Left renal cortex interstitium (tissue), 4 donors: ENCODE results near the gene CPVL. TPM values are rescaled to one million over a fixed set of nuclear protein-coding genes. Genes with fewer than 3 reads are reported as not detected.

Source experiments
- DNase-seq, 4 donors: peaks; one replicate each; pipeline ENCODE4 v3.0.0-alpha.2; 2013; ENCODE audit warnings: low read depth in 4 of 4, low spot score in 2 of 4, missing footprints in 1 of 4
- polyA plus RNA-seq, 4 donors: library from polyadenylated mRNA; unstranded; fragments of 120-200 nt; gene quantifications; one replicate each; pipeline ENCODE4 v1.2.1, GENCODE V29; 2013; ENCODE audit not compliant: insufficient read length in 4 of 4

Gene CPVL
- polyA plus RNA-seq: 10 to 100 TPM; 47.4 to 74.9 (median 61.5) TPM

DNA sequence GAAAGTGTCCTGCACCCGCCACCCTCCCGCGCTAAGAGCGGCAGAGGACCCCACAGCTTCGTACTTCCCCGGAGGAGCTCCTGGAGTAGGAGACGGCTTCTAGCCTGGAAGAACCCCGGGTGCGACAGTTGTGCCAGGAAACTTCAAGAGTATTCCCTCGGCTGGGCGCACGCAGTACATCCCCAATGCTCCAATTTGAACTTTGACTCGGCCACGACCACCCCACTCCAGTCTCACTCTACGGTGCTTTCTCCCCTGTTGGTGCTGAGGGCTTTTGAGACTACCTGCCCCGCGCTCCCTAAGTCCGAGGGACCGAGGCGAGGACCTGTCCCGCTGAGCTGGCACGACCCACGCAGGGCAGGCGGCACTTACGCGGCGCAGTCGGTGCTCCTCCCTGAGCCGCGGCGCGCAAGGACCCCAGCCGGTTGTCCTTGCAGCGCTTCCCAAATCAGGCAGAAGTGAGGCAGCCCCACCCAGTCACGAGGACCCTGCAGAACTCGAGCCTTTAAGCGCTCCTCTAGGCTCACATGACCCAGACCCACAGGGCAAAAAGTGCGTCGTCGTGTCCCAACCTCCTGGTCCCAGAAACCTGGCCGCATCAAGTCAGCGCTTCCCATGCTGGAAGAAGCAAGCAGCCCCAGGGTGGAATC is at the start of gene CPVL:
TSS of gene CPVL (minus strand) at position 481 of the 650 bp plus-strand sequence. CDS start 25,476 bp downstream, outside the sequence.
- peak in 1 of 4 donors; percentile 29 for DNase-seq

DNA sequence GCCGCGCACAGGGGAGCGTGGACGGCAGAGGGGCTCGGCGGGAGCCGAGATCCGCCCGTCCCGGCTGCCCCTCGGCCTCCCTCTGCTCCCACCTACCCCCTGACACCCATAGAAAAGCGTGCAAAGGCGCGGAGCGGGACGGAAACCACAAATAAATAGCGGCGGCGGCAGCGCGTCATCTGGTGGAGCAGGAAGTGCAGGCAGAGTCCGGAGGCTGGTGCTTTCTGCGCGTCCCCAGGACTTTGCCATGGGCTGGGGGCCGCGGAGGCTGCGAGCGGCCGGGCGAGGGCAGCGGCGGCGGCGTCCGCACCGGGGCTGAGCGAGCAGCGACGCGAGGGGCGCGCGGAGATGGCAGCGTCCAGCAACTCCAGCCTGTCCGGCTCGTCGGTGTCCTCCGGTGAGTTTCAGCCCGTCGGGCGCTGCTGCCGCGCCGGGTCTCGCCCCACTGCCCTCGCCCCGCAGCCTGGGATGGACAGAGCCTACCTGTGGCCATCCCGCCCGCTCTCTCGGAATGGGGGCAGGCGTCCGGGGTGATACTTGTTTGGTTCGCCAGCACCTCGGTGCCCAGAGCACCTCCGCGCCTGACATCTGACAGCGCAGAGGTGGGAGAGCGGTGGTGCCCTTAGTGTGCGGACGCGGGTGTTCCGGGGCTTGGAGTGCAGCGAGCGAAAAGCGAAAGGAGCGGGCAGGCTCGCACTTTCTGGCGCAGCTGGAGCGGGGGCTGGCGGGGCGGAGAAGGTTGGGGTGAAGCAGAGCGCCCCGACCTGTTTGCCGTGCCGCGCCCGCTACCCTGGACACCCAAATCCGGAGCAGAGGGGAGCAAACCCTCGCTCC is 48.5 kb upstream of the CPVL start, which contains the start of gene CHN2:
TSS of gene CHN2 (plus strand) at position 182 of the 834 bp plus-strand sequence.
- peak in 3 of 4 donors; percentile 39 to 51 (median 48) for DNase-seq

DNA sequence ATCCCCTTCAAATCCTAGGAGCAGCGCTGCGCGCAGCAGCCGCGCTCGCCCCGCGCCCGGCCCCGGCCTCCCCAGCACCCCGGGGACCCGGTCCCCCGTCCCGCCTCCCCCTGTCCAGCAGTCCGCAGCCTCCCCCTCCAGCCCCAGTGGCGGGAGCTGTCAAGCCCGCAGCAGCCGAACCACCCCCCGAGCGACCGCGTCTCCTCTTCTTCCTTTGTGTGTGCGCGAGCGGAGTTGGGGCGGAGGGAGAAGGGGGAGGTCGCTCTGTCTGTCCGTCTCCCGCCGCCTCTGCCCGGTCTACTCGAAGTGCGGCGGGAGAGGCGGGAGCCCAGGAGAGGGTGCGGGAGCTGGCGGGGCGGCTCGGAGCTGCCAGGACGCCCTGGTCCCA is 47.9 kb upstream of the CPVL start:
- no peak for DNase-seq

DNA sequence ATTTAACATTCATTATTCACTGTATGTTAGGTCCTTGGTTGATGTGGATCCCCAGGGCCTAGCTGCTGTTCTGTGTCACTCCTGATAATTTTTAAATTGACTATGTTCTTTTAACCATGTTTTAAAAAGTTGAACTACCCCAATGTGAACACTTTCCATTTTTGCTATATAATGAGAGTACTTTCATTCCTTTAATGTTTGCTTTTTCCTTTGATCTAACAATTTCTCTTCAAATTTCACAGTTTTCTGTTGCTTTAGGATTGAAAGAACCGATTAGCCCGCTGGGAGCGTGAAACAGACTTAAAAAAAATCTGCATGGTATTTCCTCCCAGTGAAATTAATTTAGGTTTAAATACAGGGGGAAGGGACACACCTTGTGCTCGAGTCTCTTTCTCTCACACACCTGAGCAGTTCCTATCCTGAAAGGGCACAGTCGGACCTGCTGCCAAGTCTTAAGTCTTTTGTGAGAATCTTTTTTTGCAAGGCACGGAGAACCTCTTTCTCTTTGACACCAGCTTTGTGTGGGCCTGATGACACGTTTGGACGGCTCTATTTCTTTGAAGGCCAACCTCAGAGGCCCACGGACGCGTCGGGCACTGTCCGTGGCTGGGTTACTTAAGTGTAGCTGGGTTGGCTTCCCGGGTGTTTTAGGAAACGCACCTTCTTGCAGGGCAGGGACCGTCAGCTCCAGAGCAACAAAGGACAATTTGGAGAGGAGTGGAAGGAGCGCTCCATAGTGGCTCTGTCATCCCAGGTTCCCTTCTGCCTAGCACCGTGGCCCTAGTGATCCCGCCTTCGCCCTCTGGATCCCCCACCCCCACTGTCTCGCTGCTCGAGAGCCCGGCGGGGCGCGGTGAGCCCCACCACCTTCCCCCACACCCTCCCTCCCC is 47.2 kb upstream of the CPVL start:
- no peak for DNase-seq

- DNase-seq: no peak
Observed at GRCh38 chr7:29192811-29193210, 46.5 kb upstream of the CPVL start.

DNA sequence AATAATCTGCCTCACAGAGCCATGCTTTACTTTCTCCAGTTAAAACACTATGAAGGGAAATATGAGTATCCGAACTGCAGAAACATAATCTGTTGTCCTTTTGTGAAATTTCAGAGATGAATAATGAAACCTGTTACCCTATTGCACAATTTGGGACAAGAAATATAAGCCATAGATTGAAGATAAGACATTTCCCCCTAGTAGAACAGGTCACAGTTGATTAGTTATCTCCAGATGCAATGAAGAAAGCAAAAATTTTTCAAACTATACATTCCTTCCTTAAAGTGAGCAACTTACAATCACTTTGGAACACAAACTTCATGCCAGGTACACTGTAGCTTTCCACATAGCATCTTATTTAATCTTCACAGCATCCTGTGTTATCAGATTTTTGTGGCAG is 46.0 kb upstream of the CPVL start:
- no peak for DNase-seq

DNA sequence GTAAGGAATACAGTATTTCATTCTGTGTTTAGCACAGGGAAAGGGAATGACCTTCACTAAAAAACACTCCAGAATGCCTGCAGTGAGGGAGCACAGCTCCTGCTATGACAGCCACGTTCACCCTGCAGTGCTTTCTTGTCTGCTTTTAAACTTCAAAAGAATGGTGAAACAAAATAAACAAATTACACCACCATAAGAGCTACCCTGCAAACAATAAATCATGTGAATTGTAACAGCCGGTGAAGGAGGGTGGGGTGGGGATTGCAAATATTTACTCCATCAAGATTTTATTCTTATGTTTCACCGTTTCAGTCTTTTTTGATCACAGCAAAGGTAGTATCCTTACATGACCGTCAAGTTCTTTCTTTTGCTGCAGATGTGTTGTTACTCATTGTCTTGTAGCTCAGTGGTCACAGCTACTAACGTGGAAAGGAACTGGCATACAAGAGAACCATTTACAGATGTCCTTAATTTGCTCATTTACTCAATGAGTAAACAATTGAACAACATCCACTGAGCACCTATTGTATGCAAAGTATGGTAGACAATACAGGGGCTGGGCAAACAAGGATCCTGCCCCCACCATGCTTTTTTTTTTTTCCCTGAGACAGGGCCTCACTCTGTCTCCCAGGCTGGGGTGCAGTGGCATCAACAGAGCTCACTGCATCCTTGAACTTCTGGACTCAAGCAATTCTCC is 44.2 kb upstream of the CPVL start:
- no peak for DNase-seq

DNA sequence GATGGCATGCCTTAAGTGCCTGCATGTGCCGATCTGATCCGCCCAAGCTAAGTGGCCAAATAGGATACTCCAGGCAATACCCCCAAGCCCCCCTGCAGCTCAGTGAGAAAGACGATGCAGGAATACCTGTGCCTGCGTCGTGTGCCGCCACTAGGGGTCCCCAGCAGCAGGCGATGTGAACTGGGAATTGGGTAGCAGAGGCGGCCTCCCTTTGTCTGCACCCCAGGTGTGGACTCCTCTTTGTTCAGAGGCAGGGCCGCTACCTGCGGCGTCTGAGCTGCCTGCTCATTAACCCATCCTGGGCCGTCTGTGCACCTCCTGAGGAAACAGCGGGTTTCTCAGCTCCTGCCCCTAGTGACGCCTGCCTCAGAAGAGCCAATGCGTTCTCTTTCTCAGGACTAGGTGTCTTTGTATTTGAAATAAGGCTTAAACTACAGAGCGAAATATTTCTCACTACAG is 43.4 kb upstream of the CPVL start:
- peak in 3 of 4 donors; percentile 30 to 68 (median 55) for DNase-seq

DNA sequence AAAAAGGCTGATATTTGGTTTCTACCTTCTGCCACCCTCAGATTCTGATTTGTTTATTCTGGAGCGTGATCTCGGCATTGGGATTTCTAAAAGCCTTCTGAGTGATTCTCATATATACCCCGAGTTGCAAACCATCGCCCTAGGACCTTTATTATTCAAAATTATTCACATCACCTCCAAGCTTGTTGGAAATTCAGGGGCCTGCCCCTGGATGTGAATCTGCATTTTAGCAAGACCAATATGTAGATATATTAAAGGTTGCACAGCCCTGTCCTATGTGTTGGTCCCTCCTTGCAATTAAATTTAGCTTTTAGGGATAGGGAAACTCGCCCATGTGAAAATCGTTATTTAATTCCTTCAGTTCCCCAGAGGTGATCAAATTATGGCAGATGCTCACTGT is 39.3 kb upstream of the CPVL start:
- DNase-seq: no peak

DNA sequence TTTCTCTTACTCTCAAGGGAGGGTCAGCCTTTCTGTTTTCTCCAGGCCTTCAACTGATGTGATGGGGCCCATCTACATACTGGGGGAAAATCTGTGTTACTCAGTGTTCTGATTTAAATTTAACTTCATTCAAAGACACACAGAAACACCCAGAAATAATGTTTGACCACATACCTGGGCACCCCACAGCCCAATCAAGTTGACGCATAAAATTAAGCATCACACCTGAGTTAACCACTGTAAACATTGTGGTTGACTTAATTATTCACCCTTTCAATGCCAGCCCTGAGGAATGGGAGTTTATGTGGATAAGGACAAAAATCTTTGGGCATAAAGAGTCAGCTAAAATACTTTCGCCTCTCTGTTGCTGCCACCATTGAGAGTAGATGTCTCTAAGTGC is 38.3 kb upstream of the CPVL start:
- no peak for DNase-seq

GRCh38 chr7:29179115-29179514 is 32.8 kb upstream of the CPVL start:
- no peak for DNase-seq

GRCh38 chr7:29177963-29178600 is 31.7 kb upstream of the CPVL start:
- DNase-seq: no peak

DNA sequence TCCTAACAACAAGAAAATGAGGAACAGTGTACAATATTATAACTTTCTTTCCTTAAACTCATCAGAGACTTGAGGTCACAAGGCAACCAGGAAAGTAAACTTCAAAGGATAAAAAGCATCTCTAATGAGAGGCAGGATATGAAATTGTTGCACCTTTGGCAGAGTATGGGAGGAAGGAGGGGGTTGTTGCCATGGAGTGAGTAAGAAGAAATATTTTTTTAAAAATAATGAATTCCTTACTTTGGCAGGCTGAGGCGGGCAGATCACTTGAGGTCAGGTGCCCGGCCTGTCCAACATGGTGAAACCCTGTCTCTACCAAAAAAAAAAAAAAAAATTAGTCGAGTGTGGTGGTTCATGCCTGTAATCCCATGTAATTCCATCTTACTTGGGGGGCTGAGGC is 27.1 kb upstream of the CPVL start:
- DNase-seq: no peak

- DNase-seq: no peak
Observed at GRCh38 chr7:29170781-29171180, 24.4 kb upstream of the CPVL start.

GRCh38 chr7:29167721-29168120 is 21.4 kb upstream of the CPVL start:
- no peak for DNase-seq

DNA sequence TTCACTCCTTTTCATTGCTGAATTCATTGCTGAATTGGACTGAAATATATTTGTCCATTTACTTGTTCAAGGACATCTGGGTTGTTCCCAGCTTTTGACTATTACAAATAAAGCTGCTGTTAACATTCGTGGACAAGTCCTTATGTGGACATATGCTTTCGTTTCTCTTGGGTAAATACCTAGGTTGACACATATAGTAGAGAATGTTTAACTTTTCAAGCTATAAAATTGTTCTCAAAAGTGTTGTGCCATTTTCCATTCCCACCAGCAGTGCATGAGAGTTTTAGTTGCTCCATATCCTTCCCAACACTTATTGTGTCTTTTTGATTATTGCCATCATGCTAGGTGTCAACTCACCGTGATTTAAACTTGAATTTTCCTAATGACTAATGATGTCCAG is 17.5 kb upstream of the CPVL start:
- DNase-seq: no peak

DNA sequence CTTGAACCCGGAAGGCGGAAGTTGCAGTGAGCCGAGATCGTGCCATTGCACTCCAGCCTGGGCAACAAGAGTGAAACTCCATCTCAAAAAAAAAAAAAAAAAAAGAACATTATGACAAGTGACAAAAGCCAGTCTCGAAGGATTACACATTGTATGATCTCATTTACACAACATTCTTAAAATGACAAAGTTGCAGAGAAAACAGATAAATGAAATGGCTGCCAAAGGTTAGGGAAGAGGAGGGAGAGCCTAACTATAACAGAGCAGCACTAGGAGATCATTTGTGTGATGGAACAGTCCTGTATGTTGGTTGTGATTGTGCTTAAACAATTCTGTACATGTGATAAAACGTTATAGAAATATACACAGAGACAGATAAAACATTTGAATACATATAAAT is 16.2 kb upstream of the CPVL start:
- DNase-seq: no peak

DNA sequence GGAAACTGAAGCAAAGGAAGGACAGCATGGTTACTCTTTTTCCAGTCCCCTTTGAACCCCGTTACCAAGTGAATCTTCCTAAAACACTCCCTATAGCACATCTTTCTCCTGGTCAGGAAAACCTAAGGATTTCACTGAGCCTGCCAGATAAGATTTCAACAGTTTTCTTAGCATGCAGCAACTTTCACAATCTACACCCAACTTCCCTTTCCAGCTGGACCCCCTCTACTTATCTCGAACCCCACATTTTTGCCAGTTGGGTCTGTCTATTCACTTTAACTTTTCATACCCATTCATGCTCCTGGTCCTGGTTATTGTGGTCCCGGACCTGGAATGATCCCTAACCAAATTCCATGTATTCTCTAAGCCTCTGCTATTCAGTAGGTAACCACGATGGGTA is 14.9 kb upstream of the CPVL start:
- DNase-seq: no peak

DNA sequence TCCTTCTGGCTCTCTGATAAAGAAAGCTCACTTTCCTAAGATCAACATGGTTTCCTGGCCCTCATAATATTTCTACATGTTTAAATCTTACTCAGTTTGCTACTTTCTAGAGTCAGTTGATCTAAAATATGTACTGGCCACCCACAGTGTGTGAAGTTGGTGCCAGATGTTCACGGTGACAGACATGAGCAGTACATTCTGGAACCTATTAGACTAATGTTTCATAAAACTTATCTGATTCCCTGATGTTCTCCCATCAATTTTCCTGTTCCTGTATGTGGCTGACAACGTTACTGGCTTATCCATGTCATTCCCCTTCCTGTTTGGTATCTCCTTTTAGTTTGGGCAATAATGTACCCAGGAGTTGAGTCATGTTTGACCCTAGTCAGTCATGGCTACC is 13.7 kb upstream of the CPVL start:
- DNase-seq: no peak
